ENCODE measurements around the gene RALGAPA2.

Gene RALGAPA2

GRCh38 chr20:20393207-20394120 lies 319.0 kb downstream of the RALGAPA2 start:
- peak; percentile 72 for DNase-seq

- DNase-seq, result no peak
Observed at GRCh38 chr20:20391766-20392165, 320.7 kb downstream of the RALGAPA2 start.

- no peak for DNase-seq
Observed at GRCh38 chr20:20391115-20391514, 321.3 kb downstream of the RALGAPA2 start.

GRCh38 chr20:20390393-20390792 lies 322.1 kb downstream of the RALGAPA2 start:
- no peak for DNase-seq

GRCh38 chr20:20386192-20386591 lies 326.3 kb downstream of the RALGAPA2 start:
- DNase-seq, result no peak

- DNase-seq, result no peak
Observed at GRCh38 chr20:20375862-20376261, 336.6 kb downstream of the RALGAPA2 start.

GRCh38 chr20:20373091-20373571 lies 339.3 kb downstream of the RALGAPA2 start:
- peak; percentile 63 for DNase-seq

- DNase-seq, result no peak
Observed at GRCh38 chr20:20371681-20372080, 340.8 kb downstream of the RALGAPA2 start.

- no peak for DNase-seq
Observed at GRCh38 chr20:20371083-20371482, 341.4 kb downstream of the RALGAPA2 start.

- DNase-seq, result no peak
Observed at GRCh38 chr20:20370094-20370575, 342.3 kb downstream of the RALGAPA2 start.

- no peak for DNase-seq
Observed at GRCh38 chr20:20369250-20370093, 343.0 kb downstream of the RALGAPA2 start.

GRCh38 chr20:20368418-20369249 lies 343.8 kb downstream of the RALGAPA2 start:
- DNase-seq, result no peak

GRCh38 chr20:20367575-20368417 lies 344.6 kb downstream of the RALGAPA2 start, which contains the start of gene INSM1:
INSM1 (plus strand) TSS chr20:20368104; CDS start chr20:20368268, 164 bp downstream.
- DNase-seq, result no peak

- DNase-seq, result no peak
Observed at GRCh38 chr20:20366876-20367574, 345.4 kb downstream of the RALGAPA2 start.

- no peak for DNase-seq
Observed at GRCh38 chr20:20366551-20366875, 345.9 kb downstream of the RALGAPA2 start.

- no peak for DNase-seq
Observed at GRCh38 chr20:20365480-20366161, 346.8 kb downstream of the RALGAPA2 start.

- DNase-seq, result no peak
Observed at GRCh38 chr20:20364593-20365479, 347.6 kb downstream of the RALGAPA2 start.

- DNase-seq, result no peak
Observed at GRCh38 chr20:20363799-20364592, 348.4 kb downstream of the RALGAPA2 start.

Data from EL (cell line).